Mucosa of descending colon (tissue), 3 donors: ENCODE results near the gene RAB11FIP3. TPM values are rescaled to one million over a fixed set of nuclear protein-coding genes. Genes with fewer than 3 reads are reported as not detected.
"Not testable (repeated sequence)": the region's sequence is repeated elsewhere in the genome, so short reads cannot be mapped to it uniquely, and the experiment has no call there.

Source experiments
- ATAC-seq: fragments of 200-7000 bp; cut with Tn5 transposase; one replicate; pipeline ENCODE4 v1.9.1; 2020; ENCODE audit warnings: mild to moderate bottlenecking, moderate library complexity
- DNase-seq, 3 donors: peaks; one replicate each; pipeline ENCODE4 v3.0.0-alpha.2; 2020
- H3K36me3 ChIP-seq: fragments of 200-600 bp; one replicate; pipeline ENCODE4 v1.8.0; 2021; ENCODE audit warnings: low read depth, mild to moderate bottlenecking
- H3K4me1 ChIP-seq: fragments of 200-600 bp; one replicate; pipeline ENCODE4 v1.8.0; 2021; ENCODE audit warnings: low read depth, mild to moderate bottlenecking
- H3K4me3 ChIP-seq: fragments of 200-600 bp; one replicate; pipeline ENCODE4 v1.8.0; 2021; ENCODE audit warnings: mild to moderate bottlenecking
- H3K9me3 ChIP-seq: fragments of 200-600 bp; one replicate; pipeline ENCODE4 v1.8.0; 2021; ENCODE audit warnings: mild to moderate bottlenecking
- CTCF ChIP-seq: fragments of 200-600 bp; IDR thresholded peaks from one replicate; pipeline ENCODE4 v1.8.0; 2022; ENCODE audit warnings: antibody characterized with exemption, mild to moderate bottlenecking
- intact Hi-C, 2 donors: fragments of 100-400 bp; cut with DNase I in 1 of 2; cut with micrococcal nuclease in 1 of 2; formaldehyde crosslinking; loops; one replicate each; pipeline versions ENCODE4 v1.11.0 to v1.11.1; 2022; cut with DNase I, micrococcal nuclease
- total RNA-seq, 3 donors: library from RNA; stranded (reverse); fragmentation: NEBNext Ultra II Directional in 2 of 3; extraction: Animal tissue kit (Norgen Biotek cat#: 25700) in 2 of 3; gene quantifications; one replicate each; pipeline versions ENCODE4 v1.2.1 to v1.2.4, GENCODE V29; 2021 to 2023
- donor health status: DM: no; HTN: no; CAD: no; lungs with moderate emphysema.
- donor health status: DM: no; HTN: no; CAD: no.
- donor health status: DM: no; HTN: yes; CAD: no.

RAB11FIP3 gene
- total RNA-seq, 3 donors from 2014 or later, result 22.3 to 45.6 (median 30.7) TPM

GRCh38 chr16:460787-461186 lies 35.3 kb downstream of the RAB11FIP3 start:
- ATAC-seq, result no peak

GRCh38 chr16:463071-463470 lies 37.6 kb downstream of the RAB11FIP3 start:
- H3K9me3 ChIP-seq, result no peaks in the 10 kb centered on the region
- H3K4me3 ChIP-seq, result no peak overlapping the region
- no peaks in the 10 kb centered on the region for H3K36me3 ChIP-seq
- no peak for TF ChIP-seq CTCF
- DNase-seq (no peak), ATAC-seq (no peak)
- intact Hi-C loops, result no loop called here
- H3K4me1 ChIP-seq, result no peaks in the 10 kb centered on the region

More at GRCh38 chr16:460787-461186, 35.3 kb downstream of the RAB11FIP3 start:
- Histone ChIP-seq H3K9me3 (no peaks in the 10 kb centered on the region), H3K4me1 (peaks cover 10% of the 10 kb centered on the region), H3K4me3 (no peak overlapping the region), H3K36me3 (no peaks in the 10 kb centered on the region)
- intact Hi-C loops, result no loop called here
- TF ChIP-seq CTCF, result no peak
- no peak for DNase-seq

GRCh38 chr16:466651-467050 lies 41.2 kb downstream of the RAB11FIP3 start:
- DNase-seq (no peak), ATAC-seq (no peak)
- intact Hi-C loops, result no loop called here
- no peak overlapping the region for H3K4me3 ChIP-seq
- no peaks in the 10 kb centered on the region for H3K36me3 ChIP-seq
- H3K4me1 ChIP-seq, result no peaks in the 10 kb centered on the region
- no peak for TF ChIP-seq CTCF
- H3K9me3 ChIP-seq, result no peaks in the 10 kb centered on the region

- H3K36me3 ChIP-seq, H3K4me3 ChIP-seq, H3K9me3 ChIP-seq, DNase-seq, ATAC-seq, H3K4me1 ChIP-seq, intact Hi-C loops: not testable (repeated sequence)
Measured at GRCh38 chr16:467249-467871, 41.9 kb downstream of the RAB11FIP3 start.

GRCh38 chr16:468068-468821 lies 42.8 kb downstream of the RAB11FIP3 start:
- intact Hi-C loops, result no loop called here
- Histone ChIP-seq H3K36me3 (no peaks in the 10 kb centered on the region), H3K9me3 (no peaks in the 10 kb centered on the region), H3K4me1 (no peaks in the 10 kb centered on the region), H3K4me3 (no peak overlapping the region)
- no peak for TF ChIP-seq CTCF
- DNase-seq, result no peak
- ATAC-seq, result no peak

GRCh38 chr16:469459-469858 lies 44.0 kb downstream of the RAB11FIP3 start:
- H3K4me1 ChIP-seq, intact Hi-C loops, H3K4me3 ChIP-seq, H3K36me3 ChIP-seq, H3K9me3 ChIP-seq, DNase-seq, ATAC-seq: not testable (repeated sequence)
